SK-N-SH treated with all-trans-retinoic acid at 6 μM for 48 hours (cell line): ENCODE results near the gene GEMIN5.
"Not testable (repeated sequence)": the region's sequence is repeated elsewhere in the genome, so short reads cannot be mapped to it uniquely, and the experiment has no call there.

Source experiments
- ATAC-seq: fragments of 200-7000 bp; cut with Tn5 transposase; 3 replicates; pipeline ENCODE4 v1.9.1; 2020; ENCODE audit warnings: mild to moderate bottlenecking, moderate library complexity
- ARNTL ChIP-seq: fragments of 450-650 bp; formaldehyde crosslinking; IDR thresholded peaks from 2 replicates; pipeline ENCODE4 v1.5.0; 2020; ENCODE audit warnings: low read depth, mild to moderate bottlenecking, moderate library complexity, borderline replicate concordance
- BACH2 ChIP-seq: fragments of 250-450 bp; sonication (Bioruptor Pico); IDR thresholded peaks from 2 replicates; pipeline ENCODE4 v1.9.0; 2021; ENCODE audit warnings: mild to moderate bottlenecking, borderline replicate concordance
- CSDC2 ChIP-seq: fragments of 250-450 bp; sonication (Bioruptor Pico); IDR thresholded peaks from 2 replicates; pipeline ENCODE4 v1.5.0; 2020; ENCODE audit warnings: mild to moderate bottlenecking, moderate library complexity
- OSR1 ChIP-seq: fragments of 250-450 bp; sonication (Bioruptor Pico); IDR thresholded peaks from 2 replicates; pipeline ENCODE4 v1.8.0; 2022; ENCODE audit warnings: moderate library complexity, mild to moderate bottlenecking, inconsistent platforms
- PATZ1 ChIP-seq: fragments of 250-450 bp; sonication (Bioruptor Pico); IDR thresholded peaks from 2 replicates; pipeline ENCODE4 v1.8.0; 2020; ENCODE audit warnings: mild to moderate bottlenecking, moderate library complexity, borderline replicate concordance
- POU6F1 ChIP-seq: fragments of 250-450 bp; sonication (Bioruptor Pico); IDR thresholded peaks from 2 replicates; pipeline ENCODE4 v1.8.0; 2021; ENCODE audit warnings: low read depth, mild to moderate bottlenecking, moderate library complexity, borderline replicate concordance
- RARB ChIP-seq: fragments of 250-450 bp; sonication (Bioruptor Pico); IDR thresholded peaks from 2 replicates; pipeline ENCODE4 v1.8.0; 2021; ENCODE audit warnings: mild to moderate bottlenecking, moderate library complexity
- TCF4 ChIP-seq: fragments of 250-450 bp; sonication (Bioruptor Pico); IDR thresholded peaks from 2 replicates; pipeline ENCODE4 v1.8.0; 2021; ENCODE audit warnings: mild to moderate bottlenecking, moderate library complexity, borderline replicate concordance
- TOX ChIP-seq: fragments of 250-450 bp; sonication (Bioruptor Pico); IDR thresholded peaks from 2 replicates; pipeline ENCODE4 v1.8.0; 2021; ENCODE audit warnings: mild to moderate bottlenecking, moderate library complexity, borderline replicate concordance
- TSHZ2 ChIP-seq: fragments of 250-450 bp; sonication (Bioruptor Pico); IDR thresholded peaks from 2 replicates; pipeline ENCODE4 v1.5.0; 2020; ENCODE audit warnings: mild to moderate bottlenecking, moderate library complexity
- ZC3H10 ChIP-seq: fragments of 250-450 bp; sonication (Bioruptor Pico); IDR thresholded peaks from 2 replicates; pipeline ENCODE4 v1.5.1; 2021; ENCODE audit warnings: mild to moderate bottlenecking, moderate library complexity
- ZFP3 ChIP-seq: fragments of 250-450 bp; sonication (Bioruptor Pico); IDR thresholded peaks from 2 replicates; pipeline ENCODE4 v1.5.0; 2020; ENCODE audit warnings: mild to moderate bottlenecking, moderate library complexity
- ZFP30 ChIP-seq: fragments of 450-650 bp; formaldehyde crosslinking; IDR thresholded peaks from 2 replicates; pipeline ENCODE4 v1.5.0; 2022; ENCODE audit warnings: mild to moderate bottlenecking, moderate library complexity
- ZNF565 ChIP-seq: fragments of 450-650 bp; formaldehyde crosslinking; conservative IDR thresholded peaks from 2 replicates; pipeline ENCODE4 v1.5.0; 2020; ENCODE audit warnings: low read depth, mild to moderate bottlenecking, moderate library complexity
- ZNF8 ChIP-seq: fragments of 450-650 bp; formaldehyde crosslinking; IDR thresholded peaks from 2 replicates; pipeline ENCODE4 v1.5.0; 2020; ENCODE audit warnings: mild to moderate bottlenecking, moderate library complexity

GEMIN5 gene

GRCh38 chr5:154943527-154943926 lies 5.5 kb upstream of the GEMIN5 start:
- TF ChIP-seq ZC3H10 (CRISPR knock-in tag): no peak
- no peak for TF ChIP-seq TSHZ2 (CRISPR knock-in tag)
- no peak for TF ChIP-seq ARNTL (CRISPR knock-in tag)

GRCh38 chr5:154940772-154941620 lies 3.0 kb upstream of the GEMIN5 start, which contains the start of gene MRPL22:
TSS of gene MRPL22 (plus strand) at chr5:154941073. CDS start at chr5:154941111, 38 bp downstream.
- peak; percentile 76 for ATAC-seq
- TF ChIP-seq TSHZ2 (CRISPR knock-in tag) (no peak), POU6F1 (CRISPR knock-in tag) (no peak), CSDC2 (no peak), BACH2 (no peak), ZC3H10 (CRISPR knock-in tag) (no peak), ZFP3 (CRISPR knock-in tag) (no peak), TCF4 (no peak), RARB (no peak), OSR1 (CRISPR knock-in tag) (no peak), TOX (no peak)

More at GRCh38 chr5:154943527-154943926, 5.5 kb upstream of the GEMIN5 start:
- no peak for ATAC-seq

GRCh38 chr5:154940375-154940771 lies 2.4 kb upstream of the GEMIN5 start:
- no peak for ATAC-seq
- TF ChIP-seq ZFP30 (CRISPR knock-in tag) (no peak), TSHZ2 (CRISPR knock-in tag) (no peak), PATZ1 (CRISPR knock-in tag) (no peak), ZNF8 (CRISPR knock-in tag) (no peak), ZNF565 (no peak), TOX (no peak)
- TF ChIP-seq, all 23 proteins: peak for 0

GRCh38 chr5:154939387-154939786 lies 1.4 kb upstream of the GEMIN5 start:
- ATAC-seq: not testable (repeated sequence)
